Suprapubic skin (tissue), 4 donors: ENCODE measurements around the gene SLC7A6. TPM values are rescaled to one million over a fixed set of nuclear protein-coding genes. Genes with fewer than 3 reads are reported as not detected.

Source experiments
- DNase-seq, 2 donors: peaks; one replicate each; pipeline ENCODE4 v3.0.0-alpha.2; 2019; ENCODE audit warnings: low spot score in 2 of 2
- H3K27ac ChIP-seq: fragments of 200-600 bp; sonication (generic); one replicate; pipeline ENCODE4 v1.5.1; 2019
- H3K27me3 ChIP-seq: fragments of 200-600 bp; sonication (generic); one replicate; pipeline ENCODE4 v1.5.1; 2019
- H3K36me3 ChIP-seq: fragments of 200-600 bp; sonication (generic); one replicate; pipeline ENCODE4 v1.5.1; 2019
- H3K4me1 ChIP-seq: fragments of 200-600 bp; sonication (generic); one replicate; pipeline ENCODE4 v1.5.1; 2019
- H3K4me3 ChIP-seq: fragments of 200-600 bp; sonication (generic); one replicate; pipeline ENCODE4 v1.5.1; 2019; ENCODE audit warnings: mild to moderate bottlenecking
- H3K9me3 ChIP-seq: fragments of 200-600 bp; sonication (generic); one replicate; pipeline ENCODE4 v1.5.1; 2019
- EP300 ChIP-seq: sonication (generic); formaldehyde crosslinking; IDR thresholded peaks from one replicate; pipeline ENCODE4 v1.6.1; 2017; ENCODE audit warnings: antibody characterized with exemption
- POLR2A ChIP-seq, 2 donors: fragments of 450-650 bp; IDR thresholded peaks; one replicate each; pipeline ENCODE4 v1.6.1; 2017; ENCODE audit warnings: antibody characterized with exemption in 2 of 2, mild to moderate bottlenecking in 2 of 2, moderate library complexity in 2 of 2
- POLR2AphosphoS5 ChIP-seq, 3 donors: sonication (generic); formaldehyde crosslinking; IDR thresholded peaks; one replicate each; pipeline ENCODE4 v1.6.1; 2017; ENCODE audit warnings: antibody characterized with exemption in 3 of 3
- WGBS: methylation state at CpG from one replicate; pipeline ENCODE4 v1.1.5; 2018; 5-methylcytosine and 5-hydroxymethylcytosine counted together
- total RNA-seq, 4 donors: library from RNA; depleted of rRNA; stranded (reverse); fragments of >200 nt; gene quantifications; one replicate each; pipeline ENCODE4 v1.1.0, GENCODE V29; 2016
- TF ChIP-seq, protein P1 (sequence below), 2 donors: fragments of 200-600 bp in 1 of 2; fragments of 450-650 bp in 1 of 2; sonication (generic) in 1 of 2; IDR thresholded peaks; one replicate each; pipeline ENCODE4 v1.5.1; 2016 to 2019; ENCODE audit warnings: antibody characterized with exemption in 2 of 2, mild to moderate bottlenecking in 1 of 2, moderate library complexity in 1 of 2

SLC7A6 gene
- total RNA-seq, 4 donors from 2014 or later, result 31.5 to 167 (median 49.0) TPM

DNA sequence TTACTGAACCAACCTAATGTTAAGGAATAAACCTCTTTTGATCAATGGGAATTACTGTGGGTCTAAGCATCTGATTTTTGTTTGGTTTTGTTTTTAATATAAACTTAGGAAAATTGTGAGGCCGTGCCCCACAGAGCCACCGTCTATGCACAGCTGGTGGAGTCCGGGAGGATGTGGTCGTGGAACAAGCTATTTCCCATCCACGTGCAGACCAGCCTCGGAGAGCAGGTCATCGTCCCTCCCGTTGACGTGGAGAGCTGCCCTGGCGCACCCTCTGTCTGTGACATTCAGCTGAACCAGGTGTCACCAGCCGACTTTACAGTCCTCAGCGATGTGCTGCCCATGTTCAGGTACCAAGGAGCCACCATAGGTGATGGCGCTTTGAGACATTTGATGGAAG lies 74.9 kb downstream of the SLC7A6 start:
- WGBS, result 95% methylated on average over 13 of the region's 13 CpGs
- no peaks in the 10 kb centered on the region for H3K27me3 ChIP-seq
- peaks cover 72% of the 10 kb centered on the region for H3K36me3 ChIP-seq
- H3K4me3 ChIP-seq, result no peak overlapping the region
- DNase-seq, result no peak
- no peaks in the 10 kb centered on the region for H3K9me3 ChIP-seq
- no peak for TF ChIP-seq POLR2AphosphoS5 (IDR thresholded peaks at IDR 0.05)
- TF ChIP-seq POLR2A (IDR thresholded peaks at IDR 0.05), result no peak
- TF ChIP-seq EP300, result no peak
- TF ChIP-seq, protein P1, sequence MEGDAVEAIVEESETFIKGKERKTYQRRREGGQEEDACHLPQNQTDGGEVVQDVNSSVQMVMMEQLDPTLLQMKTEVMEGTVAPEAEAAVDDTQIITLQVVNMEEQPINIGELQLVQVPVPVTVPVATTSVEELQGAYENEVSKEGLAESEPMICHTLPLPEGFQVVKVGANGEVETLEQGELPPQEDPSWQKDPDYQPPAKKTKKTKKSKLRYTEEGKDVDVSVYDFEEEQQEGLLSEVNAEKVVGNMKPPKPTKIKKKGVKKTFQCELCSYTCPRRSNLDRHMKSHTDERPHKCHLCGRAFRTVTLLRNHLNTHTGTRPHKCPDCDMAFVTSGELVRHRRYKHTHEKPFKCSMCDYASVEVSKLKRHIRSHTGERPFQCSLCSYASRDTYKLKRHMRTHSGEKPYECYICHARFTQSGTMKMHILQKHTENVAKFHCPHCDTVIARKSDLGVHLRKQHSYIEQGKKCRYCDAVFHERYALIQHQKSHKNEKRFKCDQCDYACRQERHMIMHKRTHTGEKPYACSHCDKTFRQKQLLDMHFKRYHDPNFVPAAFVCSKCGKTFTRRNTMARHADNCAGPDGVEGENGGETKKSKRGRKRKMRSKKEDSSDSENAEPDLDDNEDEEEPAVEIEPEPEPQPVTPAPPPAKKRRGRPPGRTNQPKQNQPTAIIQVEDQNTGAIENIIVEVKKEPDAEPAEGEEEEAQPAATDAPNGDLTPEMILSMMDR (IDR thresholded peaks at IDR 0.05), result no peak
- peaks cover 12% of the 10 kb centered on the region for H3K4me1 ChIP-seq
- no peak overlapping the region for H3K27ac ChIP-seq

DNA sequence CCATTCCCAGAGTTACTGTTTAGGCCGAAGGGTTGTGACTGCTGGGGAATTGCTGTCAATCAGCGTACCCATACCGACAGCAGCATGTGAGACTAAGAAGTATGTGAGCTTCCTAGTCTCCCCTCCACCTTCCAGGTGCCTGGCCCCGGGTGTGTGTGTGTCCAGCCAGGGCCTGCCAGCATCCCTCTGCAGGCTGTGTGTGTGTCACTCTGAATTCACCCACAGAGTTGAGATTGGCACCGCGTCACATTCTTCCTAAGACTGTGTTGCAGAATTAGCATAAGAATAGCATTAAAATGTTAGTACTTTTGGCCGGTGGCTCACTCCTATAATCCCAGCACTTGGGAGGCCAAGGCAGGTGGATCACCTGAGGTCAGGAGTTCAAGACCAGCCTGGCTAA lies 78.3 kb downstream of the SLC7A6 start:
- no peaks in the 10 kb centered on the region for H3K27me3 ChIP-seq
- H3K4me1 ChIP-seq, result peaks cover 6% of the 10 kb centered on the region
- TF ChIP-seq POLR2A (IDR thresholded peaks at IDR 0.05) (no peak), EP300 (no peak), POLR2AphosphoS5 (IDR thresholded peaks at IDR 0.05) (no peak)
- TF ChIP-seq, protein P1 (IDR thresholded peaks at IDR 0.05), result no peak
- DNase-seq, result no peak
- H3K27ac ChIP-seq, result no peak overlapping the region
- H3K9me3 ChIP-seq, result no peaks in the 10 kb centered on the region
- no peak overlapping the region for H3K4me3 ChIP-seq
- peaks cover 92% of the 10 kb centered on the region for H3K36me3 ChIP-seq
- 83% methylated on average over 7 of the region's 7 CpGs for WGBS

GRCh38 chr16:68343137-68343536 lies 78.8 kb downstream of the SLC7A6 start:
- TF ChIP-seq EP300 (no peak), POLR2AphosphoS5 (IDR thresholded peaks at IDR 0.05) (no peak), POLR2A (IDR thresholded peaks at IDR 0.05) (no peak)
- TF ChIP-seq, protein P1 (IDR thresholded peaks at IDR 0.05), result no peak
- H3K9me3 ChIP-seq, result no peaks in the 10 kb centered on the region
- H3K27me3 ChIP-seq, result no peaks in the 10 kb centered on the region
- DNase-seq, result no peak
- H3K4me1 ChIP-seq, result peaks cover 6% of the 10 kb centered on the region
- 94% methylated on average over 7 of the region's 7 CpGs for WGBS
- H3K4me3 ChIP-seq, result no peak overlapping the region
- no peak overlapping the region for H3K27ac ChIP-seq
- H3K36me3 ChIP-seq, result peaks cover 92% of the 10 kb centered on the region

GRCh38 chr16:68344252-68344651 lies 79.9 kb downstream of the SLC7A6 start:
- no peaks in the 10 kb centered on the region for H3K9me3 ChIP-seq

GRCh38 chr16:68345351-68345810 lies 81.1 kb downstream of the SLC7A6 start:
- H3K4me3 ChIP-seq, result no peak overlapping the region
- TF ChIP-seq, protein P1 (IDR thresholded peaks at IDR 0.05), result no peak
- TF ChIP-seq EP300, result no peak
- TF ChIP-seq POLR2A (IDR thresholded peaks at IDR 0.05), result no peak
- no peak for TF ChIP-seq POLR2AphosphoS5 (IDR thresholded peaks at IDR 0.05)
- DNase-seq, result no peak
- no peaks in the 10 kb centered on the region for H3K9me3 ChIP-seq
- 76% methylated on average over 9 of the region's 11 CpGs for WGBS
- no peaks in the 10 kb centered on the region for H3K27me3 ChIP-seq
- peaks cover 6% of the 10 kb centered on the region for H3K4me1 ChIP-seq
- no peak overlapping the region for H3K27ac ChIP-seq
- H3K36me3 ChIP-seq, result peaks cover 88% of the 10 kb centered on the region

More at GRCh38 chr16:68344252-68344651, 79.9 kb downstream of the SLC7A6 start:
- no peak for DNase-seq
- Histone ChIP-seq H3K27ac (no peak overlapping the region), H3K4me1 (peaks cover 6% of the 10 kb centered on the region), H3K27me3 (no peaks in the 10 kb centered on the region), H3K4me3 (no peak overlapping the region), H3K36me3 (peaks cover 91% of the 10 kb centered on the region)
- 86% methylated on average over 11 of the region's 11 CpGs for WGBS
- no peak for TF ChIP-seq EP300
- TF ChIP-seq POLR2AphosphoS5 (IDR thresholded peaks at IDR 0.05), result no peak
- TF ChIP-seq, protein P1 (IDR thresholded peaks at IDR 0.05), result no peak
- TF ChIP-seq POLR2A (IDR thresholded peaks at IDR 0.05), result no peak
